HL-60 (cell line): ENCODE measurements around the gene TPM4.

Source experiments
- DNase-seq, 2 experiments: peaks; one replicate each; pipeline ENCODE4 v3.0.0-alpha.2; 2010 to 2020; ENCODE audit warnings: low read depth in 1 of 2, low spot score in 1 of 2
- H3K27ac ChIP-seq: fragments of 250-450 bp; sonication (Bioruptor Pico); replicated peaks from 2 replicates; pipeline ENCODE4 v1.5.1; 2020; ENCODE audit warnings: mild to moderate bottlenecking, moderate library complexity
- H3K27me3 ChIP-seq: fragments of 250-450 bp; sonication (Bioruptor Pico); 2 replicates; pipeline ENCODE4 v1.5.1; 2021; ENCODE audit warnings: mild to moderate bottlenecking, moderate library complexity; ENCODE audit not compliant: insufficient read depth, poor library complexity, severe bottlenecking
- H3K4me3 ChIP-seq: replicated peaks from 2 replicates; pipeline ENCODE4 v1.5.1; 2011; ENCODE audit warnings: mild to moderate bottlenecking, control low read depth, low read length; ENCODE audit not compliant: insufficient read depth
- GABPA ChIP-seq: IDR thresholded peaks from 2 replicates; pipeline ENCODE4 v1.6.1; 2012; ENCODE audit warnings: low read depth
- POLR2AphosphoS5 ChIP-seq: IDR thresholded peaks from 2 replicates; pipeline ENCODE4 v1.6.1; 2012; ENCODE audit warnings: low read depth
- SPI1 ChIP-seq: IDR thresholded peaks from 2 replicates; pipeline ENCODE4 v1.6.1; 2012; ENCODE audit warnings: low read depth, mild to moderate bottlenecking, borderline replicate concordance
- TF ChIP-seq, protein P1 (sequence below): IDR thresholded peaks from one replicate; pipeline ENCODE4 v1.5.1; 2011; ENCODE audit warnings: low read length, control low read depth, inconsistent platforms; ENCODE audit not compliant: insufficient read depth
- TF ChIP-seq, protein P2 (sequence below): IDR thresholded peaks from 2 replicates; pipeline ENCODE4 v1.6.1; 2012; ENCODE audit warnings: low read depth; ENCODE audit not compliant: insufficient replicate concordance

Gene TPM4

DNA sequence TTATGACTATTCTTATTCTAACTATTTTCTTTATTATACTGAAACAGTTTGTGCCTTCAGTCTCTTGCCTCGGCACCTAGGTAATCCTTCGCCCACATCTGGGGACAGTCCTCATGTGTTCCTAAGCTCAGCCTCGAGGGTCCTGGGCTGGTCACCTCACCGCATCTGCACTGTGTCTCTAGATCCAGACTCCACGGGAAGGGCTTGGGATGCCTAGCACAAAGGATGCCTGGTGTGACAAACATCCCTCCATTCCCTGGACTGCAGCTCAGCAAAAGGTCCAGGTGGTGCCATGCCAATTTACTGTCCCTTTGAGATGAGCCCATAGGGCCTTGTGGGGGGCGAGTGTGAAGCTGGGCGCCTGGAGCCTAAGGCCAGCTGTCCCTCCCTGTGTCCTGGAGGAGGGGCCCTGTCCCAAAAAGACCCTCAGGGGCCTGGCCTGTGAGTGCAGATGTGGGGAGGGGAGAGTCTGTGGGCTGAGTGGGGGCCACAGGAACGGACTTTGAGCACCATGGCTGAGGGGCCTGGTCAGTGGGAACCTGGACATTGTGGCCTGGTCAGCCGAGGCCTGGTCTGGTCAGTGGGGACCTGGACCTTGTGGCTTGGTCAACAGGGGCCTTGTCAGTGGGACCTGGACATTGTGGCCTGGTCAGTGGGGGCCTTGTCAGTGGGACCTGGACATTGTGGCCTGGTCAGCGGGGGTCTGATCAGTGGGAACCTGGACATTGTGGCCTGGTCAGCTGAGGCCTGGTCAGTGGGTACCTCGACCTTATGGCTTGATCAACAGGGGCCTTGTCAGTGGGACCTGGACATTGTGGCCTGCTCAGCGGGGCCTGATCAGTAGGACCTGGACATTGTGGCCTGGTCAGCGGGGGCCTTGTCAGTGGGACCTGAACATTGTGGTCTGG, 45.1 kb upstream of the TPM4 start:
- no peak for TF ChIP-seq POLR2AphosphoS5
- TF ChIP-seq, protein P1, sequence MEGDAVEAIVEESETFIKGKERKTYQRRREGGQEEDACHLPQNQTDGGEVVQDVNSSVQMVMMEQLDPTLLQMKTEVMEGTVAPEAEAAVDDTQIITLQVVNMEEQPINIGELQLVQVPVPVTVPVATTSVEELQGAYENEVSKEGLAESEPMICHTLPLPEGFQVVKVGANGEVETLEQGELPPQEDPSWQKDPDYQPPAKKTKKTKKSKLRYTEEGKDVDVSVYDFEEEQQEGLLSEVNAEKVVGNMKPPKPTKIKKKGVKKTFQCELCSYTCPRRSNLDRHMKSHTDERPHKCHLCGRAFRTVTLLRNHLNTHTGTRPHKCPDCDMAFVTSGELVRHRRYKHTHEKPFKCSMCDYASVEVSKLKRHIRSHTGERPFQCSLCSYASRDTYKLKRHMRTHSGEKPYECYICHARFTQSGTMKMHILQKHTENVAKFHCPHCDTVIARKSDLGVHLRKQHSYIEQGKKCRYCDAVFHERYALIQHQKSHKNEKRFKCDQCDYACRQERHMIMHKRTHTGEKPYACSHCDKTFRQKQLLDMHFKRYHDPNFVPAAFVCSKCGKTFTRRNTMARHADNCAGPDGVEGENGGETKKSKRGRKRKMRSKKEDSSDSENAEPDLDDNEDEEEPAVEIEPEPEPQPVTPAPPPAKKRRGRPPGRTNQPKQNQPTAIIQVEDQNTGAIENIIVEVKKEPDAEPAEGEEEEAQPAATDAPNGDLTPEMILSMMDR = no peak
- TF ChIP-seq SPI1 = no peak
- TF ChIP-seq GABPA = no peak
- TF ChIP-seq, protein P2, sequence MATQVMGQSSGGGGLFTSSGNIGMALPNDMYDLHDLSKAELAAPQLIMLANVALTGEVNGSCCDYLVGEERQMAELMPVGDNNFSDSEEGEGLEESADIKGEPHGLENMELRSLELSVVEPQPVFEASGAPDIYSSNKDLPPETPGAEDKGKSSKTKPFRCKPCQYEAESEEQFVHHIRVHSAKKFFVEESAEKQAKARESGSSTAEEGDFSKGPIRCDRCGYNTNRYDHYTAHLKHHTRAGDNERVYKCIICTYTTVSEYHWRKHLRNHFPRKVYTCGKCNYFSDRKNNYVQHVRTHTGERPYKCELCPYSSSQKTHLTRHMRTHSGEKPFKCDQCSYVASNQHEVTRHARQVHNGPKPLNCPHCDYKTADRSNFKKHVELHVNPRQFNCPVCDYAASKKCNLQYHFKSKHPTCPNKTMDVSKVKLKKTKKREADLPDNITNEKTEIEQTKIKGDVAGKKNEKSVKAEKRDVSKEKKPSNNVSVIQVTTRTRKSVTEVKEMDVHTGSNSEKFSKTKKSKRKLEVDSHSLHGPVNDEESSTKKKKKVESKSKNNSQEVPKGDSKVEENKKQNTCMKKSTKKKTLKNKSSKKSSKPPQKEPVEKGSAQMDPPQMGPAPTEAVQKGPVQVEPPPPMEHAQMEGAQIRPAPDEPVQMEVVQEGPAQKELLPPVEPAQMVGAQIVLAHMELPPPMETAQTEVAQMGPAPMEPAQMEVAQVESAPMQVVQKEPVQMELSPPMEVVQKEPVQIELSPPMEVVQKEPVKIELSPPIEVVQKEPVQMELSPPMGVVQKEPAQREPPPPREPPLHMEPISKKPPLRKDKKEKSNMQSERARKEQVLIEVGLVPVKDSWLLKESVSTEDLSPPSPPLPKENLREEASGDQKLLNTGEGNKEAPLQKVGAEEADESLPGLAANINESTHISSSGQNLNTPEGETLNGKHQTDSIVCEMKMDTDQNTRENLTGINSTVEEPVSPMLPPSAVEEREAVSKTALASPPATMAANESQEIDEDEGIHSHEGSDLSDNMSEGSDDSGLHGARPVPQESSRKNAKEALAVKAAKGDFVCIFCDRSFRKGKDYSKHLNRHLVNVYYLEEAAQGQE = no peak
- DNase-seq = no peak
- no peaks in the 10 kb centered on the region for H3K27me3 ChIP-seq
- no peak overlapping the region for H3K27ac ChIP-seq
- no peak overlapping the region for H3K4me3 ChIP-seq

DNA sequence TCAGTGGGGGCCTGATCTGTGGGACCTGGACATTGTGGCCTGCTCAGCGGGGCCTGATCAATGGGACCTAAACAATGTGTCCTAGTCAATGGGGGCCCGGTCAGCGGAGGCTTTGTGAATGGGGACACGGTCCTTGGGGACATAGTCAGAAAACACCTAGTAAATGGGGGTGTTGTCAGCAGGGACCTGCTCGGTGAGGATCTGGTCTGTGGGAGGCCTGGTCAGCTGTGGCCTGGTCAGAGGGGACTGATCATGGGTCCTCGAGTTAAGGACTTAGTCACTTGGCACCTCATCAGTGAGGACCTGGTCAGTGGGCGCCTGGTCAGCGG, 44.5 kb upstream of the TPM4 start:
- H3K27me3 ChIP-seq = no peaks in the 10 kb centered on the region
- TF ChIP-seq POLR2AphosphoS5 (no peak), GABPA (no peak), SPI1 (no peak)
- TF ChIP-seq, protein P2 = no peak
- TF ChIP-seq, protein P1 = no peak
- no peak overlapping the region for H3K4me3 ChIP-seq
- no peak overlapping the region for H3K27ac ChIP-seq
- DNase-seq = no peak

DNA sequence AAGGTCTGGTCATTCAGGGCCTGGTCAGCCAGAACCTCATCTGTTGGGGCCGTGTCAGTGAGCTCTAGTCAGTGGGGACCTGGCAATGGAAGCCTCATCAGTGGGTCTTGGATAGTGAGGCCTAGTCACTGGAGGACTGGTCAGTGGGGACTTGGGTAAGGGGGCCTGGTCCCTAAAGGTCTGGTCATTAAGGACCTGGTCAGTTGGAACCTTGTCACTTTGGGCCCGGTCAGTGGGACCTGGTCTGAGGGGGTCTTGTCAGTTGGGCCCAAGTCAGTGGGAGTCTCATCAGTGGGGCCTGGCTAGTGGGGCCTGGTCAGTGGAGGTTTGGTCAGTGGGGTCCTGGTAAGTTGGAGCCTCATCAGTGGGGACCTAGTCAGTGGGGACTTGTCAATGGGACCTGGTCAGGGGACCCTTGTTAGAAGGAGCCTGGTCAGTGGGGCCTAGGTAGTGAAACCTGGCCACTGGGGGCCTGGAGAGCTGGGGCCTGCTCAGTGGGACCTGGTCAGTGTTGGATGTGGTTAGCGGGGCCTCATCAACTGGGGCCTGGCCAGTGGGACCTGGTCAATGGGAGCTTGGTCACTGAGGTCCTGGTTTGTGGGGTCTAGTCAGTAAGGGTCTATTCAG, 43.7 kb upstream of the TPM4 start:
- Histone ChIP-seq H3K27ac (no peak overlapping the region), H3K4me3 (no peak overlapping the region), H3K27me3 (no peaks in the 10 kb centered on the region)
- TF ChIP-seq, protein P2 = no peak
- no peak for TF ChIP-seq POLR2AphosphoS5
- TF ChIP-seq, protein P1 = no peak
- no peak for TF ChIP-seq GABPA
- no peak for TF ChIP-seq SPI1
- no peak for DNase-seq
